ENCODE results near the gene HIF1A. TPM values are rescaled to one million over a fixed set of nuclear protein-coding genes. Genes with fewer than 3 reads are reported as not detected.

The HIF1A gene
- total RNA-seq, 2 donors from 2014 or later, result 81.2 to 89.1 TPM

GRCh38 chr14:61747342-61747741 lies 52.0 kb downstream of the HIF1A start:
- Histone ChIP-seq H3K27me3 (no peaks in the 10 kb centered on the region), H3K4me3 (no peak overlapping the region), H3K36me3 (peaks cover 44% of the 10 kb centered on the region), H3K9me3 (no peaks in the 10 kb centered on the region), H3K4me1 (peaks cover 0 to 16% of the 10 kb centered on the region in 2 donors), H3K27ac (peak overlapping the region; percentile 19 to 49)
- no peak for DNase-seq (ENCODE audit: low spot score)
- TF ChIP-seq CTCF (IDR thresholded peaks at IDR 0.05), result no peak

- peak overlapping the region; percentile 78 to 91 for H3K27ac ChIP-seq
- peaks cover 26% of the 10 kb centered on the region for H3K36me3 ChIP-seq
- no peak for TF ChIP-seq CTCF (IDR thresholded peaks at IDR 0.05)
- peak overlapping the region; percentile 38 to 65 for H3K4me3 ChIP-seq
- no peaks in the 10 kb centered on the region for H3K9me3 ChIP-seq
- no peaks in the 10 kb centered on the region for H3K27me3 ChIP-seq
- H3K4me1 ChIP-seq, result peaks cover 0 to 16% of the 10 kb centered on the region in 2 donors
- DNase-seq (ENCODE audit: low spot score), result no peak
Measured at GRCh38 chr14:61749264-61749663, 54.0 kb downstream of the HIF1A start.

DNA sequence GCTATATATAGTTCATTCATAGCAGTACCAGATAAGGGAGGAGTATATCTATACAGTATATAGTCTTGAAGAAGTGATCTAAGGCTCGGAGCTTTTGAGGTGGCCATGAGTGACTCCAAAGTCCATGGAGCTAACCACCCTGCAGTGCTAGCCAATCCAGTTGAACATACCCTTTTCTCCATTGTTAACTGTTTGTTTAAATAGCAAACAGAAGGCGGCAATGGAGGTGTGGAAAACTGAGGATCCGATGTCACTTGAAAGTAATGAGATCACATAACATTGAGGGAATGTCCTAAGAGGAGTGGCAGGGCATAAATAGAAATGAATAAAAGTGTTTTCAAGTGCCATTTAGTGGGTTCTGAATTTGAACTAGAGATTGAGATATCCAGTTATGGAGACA lies 54.6 kb downstream of the HIF1A start:
- Histone ChIP-seq H3K27ac (peak overlapping the region; percentile 78 to 91), H3K36me3 (peaks cover 24% of the 10 kb centered on the region), H3K4me1 (peaks cover 0 to 16% of the 10 kb centered on the region in 2 donors), H3K27me3 (no peaks in the 10 kb centered on the region), H3K9me3 (no peaks in the 10 kb centered on the region), H3K4me3 (peak overlapping the region; percentile 38 to 65)
- no peak for DNase-seq (ENCODE audit: low spot score)
- TF ChIP-seq CTCF (IDR thresholded peaks at IDR 0.05), result no peak

DNA sequence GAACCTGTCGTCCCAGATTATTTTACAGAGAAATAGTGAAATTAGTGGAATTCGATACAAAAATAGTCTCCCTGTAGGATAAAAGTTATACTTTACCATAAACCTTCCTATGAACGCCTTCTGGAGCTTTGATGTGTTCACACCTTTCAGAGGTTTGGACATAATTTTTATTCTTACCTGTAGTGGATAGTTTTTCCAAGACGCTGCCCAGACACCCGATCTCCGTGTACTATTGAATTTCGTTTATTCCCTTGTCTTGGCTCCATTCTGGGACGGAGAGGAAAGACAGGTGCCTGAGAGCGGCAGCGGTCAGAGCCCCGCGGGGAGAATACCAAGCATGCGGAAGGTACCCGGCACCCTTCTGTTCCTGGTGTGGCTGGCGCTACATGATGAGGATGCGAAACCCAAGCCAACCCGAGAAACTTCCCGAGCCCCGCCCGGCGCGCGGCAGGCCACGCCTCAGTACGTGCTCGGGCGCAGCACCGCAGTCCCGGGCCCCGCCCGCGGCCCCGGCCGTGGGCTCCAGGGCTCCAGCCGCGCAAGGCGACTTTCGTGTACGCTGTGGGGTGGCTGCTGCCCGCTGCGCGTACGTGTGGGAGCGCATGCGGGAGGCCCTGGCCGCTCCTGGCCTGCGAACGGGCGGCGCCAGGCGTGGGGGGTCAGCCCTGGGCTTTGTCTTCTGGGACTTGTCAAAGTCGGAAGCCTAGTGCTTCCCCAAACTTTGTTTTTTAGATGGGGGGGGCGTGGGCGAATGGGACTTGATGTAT lies 55.6 kb downstream of the HIF1A start:
- TF ChIP-seq CTCF (IDR thresholded peaks at IDR 0.05), result no peak
- H3K4me1 ChIP-seq, result peaks cover 0 to 16% of the 10 kb centered on the region in 2 donors
- DNase-seq (ENCODE audit: low spot score), result peak; percentile 93
- H3K27ac ChIP-seq, result peak overlapping the region; percentile 78 to 91
- H3K27me3 ChIP-seq, result no peaks in the 10 kb centered on the region
- peak overlapping the region; percentile 38 to 65 for H3K4me3 ChIP-seq
- peaks cover 13% of the 10 kb centered on the region for H3K36me3 ChIP-seq
- H3K9me3 ChIP-seq, result no peaks in the 10 kb centered on the region

GRCh38 chr14:61751475-61751989 lies 56.2 kb downstream of the HIF1A start:
- Histone ChIP-seq H3K36me3 (peaks cover 13% of the 10 kb centered on the region), H3K27me3 (no peaks in the 10 kb centered on the region), H3K27ac (peak overlapping the region; percentile 78 to 91), H3K9me3 (no peaks in the 10 kb centered on the region), H3K4me1 (peaks cover 0 to 14% of the 10 kb centered on the region in 2 donors), H3K4me3 (peak overlapping the region; percentile 38 to 65)
- no peak for DNase-seq (ENCODE audit: low spot score)
- no peak for TF ChIP-seq CTCF (IDR thresholded peaks at IDR 0.05)

Data from right atrium auricular region (tissue), 2 donors.